ENCODE measurements around the gene TNN. TPM values are rescaled to one million over a fixed set of nuclear protein-coding genes. Genes with fewer than 3 reads are reported as not detected.

The TNN gene
- total RNA-seq, 2 donors from 2014 or later = under 0.01 TPM; not detected in 1

DNA sequence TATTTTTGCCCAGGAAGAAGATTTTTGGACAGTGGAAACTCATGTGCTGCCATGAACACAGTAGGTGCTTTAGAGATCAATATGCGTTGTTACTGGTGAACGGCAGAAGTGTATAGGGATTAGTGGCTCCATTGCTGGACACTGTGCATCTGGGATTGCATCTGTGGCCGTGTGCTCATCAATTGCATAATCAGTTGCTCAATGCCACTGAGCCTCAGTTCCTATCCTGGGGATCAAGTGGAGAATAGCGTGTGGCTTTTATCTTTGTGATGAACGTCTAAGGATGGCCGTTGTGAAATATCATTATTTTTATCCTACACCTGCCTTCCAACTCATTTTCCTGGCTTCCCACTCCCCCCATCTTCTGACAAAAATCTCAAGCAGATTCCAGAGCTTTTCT, 5.4 kb downstream of the TNN start:
- no peak for TF ChIP-seq POLR2A (IDR thresholded peaks at IDR 0.05)
- TF ChIP-seq, protein P1, sequence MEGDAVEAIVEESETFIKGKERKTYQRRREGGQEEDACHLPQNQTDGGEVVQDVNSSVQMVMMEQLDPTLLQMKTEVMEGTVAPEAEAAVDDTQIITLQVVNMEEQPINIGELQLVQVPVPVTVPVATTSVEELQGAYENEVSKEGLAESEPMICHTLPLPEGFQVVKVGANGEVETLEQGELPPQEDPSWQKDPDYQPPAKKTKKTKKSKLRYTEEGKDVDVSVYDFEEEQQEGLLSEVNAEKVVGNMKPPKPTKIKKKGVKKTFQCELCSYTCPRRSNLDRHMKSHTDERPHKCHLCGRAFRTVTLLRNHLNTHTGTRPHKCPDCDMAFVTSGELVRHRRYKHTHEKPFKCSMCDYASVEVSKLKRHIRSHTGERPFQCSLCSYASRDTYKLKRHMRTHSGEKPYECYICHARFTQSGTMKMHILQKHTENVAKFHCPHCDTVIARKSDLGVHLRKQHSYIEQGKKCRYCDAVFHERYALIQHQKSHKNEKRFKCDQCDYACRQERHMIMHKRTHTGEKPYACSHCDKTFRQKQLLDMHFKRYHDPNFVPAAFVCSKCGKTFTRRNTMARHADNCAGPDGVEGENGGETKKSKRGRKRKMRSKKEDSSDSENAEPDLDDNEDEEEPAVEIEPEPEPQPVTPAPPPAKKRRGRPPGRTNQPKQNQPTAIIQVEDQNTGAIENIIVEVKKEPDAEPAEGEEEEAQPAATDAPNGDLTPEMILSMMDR (IDR thresholded peaks at IDR 0.05) = no peak
- Histone ChIP-seq H3K27me3 (peaks cover 0 to 4% of the 10 kb centered on the region in 2 donors), H3K27ac (no peak overlapping the region), H3K36me3 (replicated peaks in 1 of 2; ENCODE audit: insufficient read depth in 1 of 2, low read depth in 2 of 2) (no peaks in the 10 kb centered on the region), H3K9me3 (no peaks in the 10 kb centered on the region), H3K4me1 (no peaks in the 10 kb centered on the region), H3K4me3 (no peak overlapping the region)
- DNase-seq = peak in 1 of 4 donors; percentile 17
- WGBS, 2 donors = 35 to 60% methylated on average over 6 of the region's 6 CpGs
- intact Hi-C loops (cut with DNase I) = no loop called here
- ATAC-seq = peak; percentile 38

DNA sequence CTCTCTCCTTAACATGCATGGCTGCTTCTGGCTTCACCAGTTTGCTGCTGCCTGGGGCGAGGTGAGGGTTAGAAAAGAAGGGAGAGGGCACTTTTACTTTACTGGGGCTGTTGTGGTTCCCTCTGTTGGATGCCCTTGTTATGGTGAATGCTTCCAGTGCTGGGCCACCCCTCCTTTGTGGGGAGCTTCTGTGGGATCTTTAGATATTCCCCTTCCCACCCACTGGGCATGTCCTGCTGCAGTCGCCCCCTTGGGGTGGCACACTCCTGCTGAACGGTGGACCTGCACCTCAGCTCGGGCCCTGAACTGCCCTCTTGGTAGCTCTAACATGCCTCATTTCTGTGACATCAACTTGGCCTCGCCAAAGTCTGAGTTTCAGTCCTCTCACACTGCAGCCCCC, 6.0 kb downstream of the TNN start:
- Histone ChIP-seq H3K4me1 (no peaks in the 10 kb centered on the region), H3K4me3 (no peak overlapping the region), H3K9me3 (no peaks in the 10 kb centered on the region), H3K27ac (no peak overlapping the region), H3K27me3 (peaks cover 0 to 4% of the 10 kb centered on the region in 2 donors), H3K36me3 (replicated peaks in 1 of 2; ENCODE audit: insufficient read depth in 1 of 2, low read depth in 2 of 2) (no peaks in the 10 kb centered on the region)
- ATAC-seq (no peak), DNase-seq (no peak)
- intact Hi-C loops (cut with DNase I) = no loop called here
- WGBS, 2 donors = 28 to 40% methylated on average over 5 of the region's 5 CpGs
- no peak for TF ChIP-seq POLR2A (IDR thresholded peaks at IDR 0.05)
- TF ChIP-seq, protein P1 (IDR thresholded peaks at IDR 0.05) = no peak

DNA sequence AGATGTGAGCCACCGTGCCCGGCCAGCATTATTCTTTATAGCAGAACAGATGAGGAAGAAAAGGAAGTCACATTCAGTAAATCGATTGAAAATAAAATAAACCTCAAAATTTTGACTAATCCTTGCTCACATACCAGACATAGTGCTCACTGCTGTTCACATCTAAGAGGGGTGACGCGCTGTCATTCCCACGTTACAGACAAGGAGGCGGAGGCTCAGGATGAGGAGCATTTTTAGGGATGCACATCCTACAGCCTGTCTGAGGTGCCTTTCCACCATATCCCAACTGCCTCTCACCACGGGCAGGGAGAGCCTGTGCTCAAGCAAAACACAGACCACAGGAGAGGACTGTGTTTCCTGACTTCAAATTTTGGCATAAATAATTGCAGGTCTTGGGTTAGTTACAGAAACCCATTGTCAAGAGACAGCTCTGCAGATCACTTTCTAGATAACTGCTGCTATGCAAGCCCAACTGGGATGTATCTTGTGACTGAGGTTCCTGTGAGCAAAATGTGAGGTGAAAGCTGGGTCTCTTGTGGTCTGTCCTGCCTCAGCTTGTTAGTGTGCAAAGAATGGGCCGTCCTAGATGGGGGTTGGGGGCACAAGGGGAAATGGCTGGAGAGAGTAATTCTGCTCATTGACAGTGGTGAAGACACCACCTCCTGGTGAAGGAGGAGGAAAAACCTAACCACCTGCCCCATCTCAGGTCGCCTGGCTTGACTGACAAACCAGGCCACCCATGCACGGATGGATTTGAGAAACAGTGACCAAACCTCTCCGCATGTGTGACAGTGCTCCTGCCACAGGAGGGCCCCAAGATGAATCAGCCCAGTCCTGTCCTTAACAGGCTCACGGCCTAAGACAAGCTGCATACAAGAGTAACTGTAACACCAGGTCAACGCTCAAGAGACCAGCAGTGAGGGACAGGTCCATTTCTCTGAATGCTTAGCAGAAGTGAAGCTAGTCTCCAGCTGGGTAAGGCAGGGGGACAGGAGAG, 8.2 kb downstream of the TNN start:
- Histone ChIP-seq H3K4me1 (no peaks in the 10 kb centered on the region), H3K9me3 (no peaks in the 10 kb centered on the region), H3K4me3 (no peak overlapping the region), H3K36me3 (replicated peaks in 1 of 2; ENCODE audit: insufficient read depth in 1 of 2, low read depth in 2 of 2) (no peaks in the 10 kb centered on the region), H3K27me3 (peaks cover 0 to 4% of the 10 kb centered on the region in 2 donors), H3K27ac (no peak overlapping the region)
- DNase-seq (no peak), ATAC-seq (no peak)
- WGBS, 2 donors = 64 to 71% methylated on average over 14 of the region's 14 CpGs
- intact Hi-C loops (cut with DNase I) = no loop called here
- TF ChIP-seq, protein P1 (IDR thresholded peaks at IDR 0.05) = no peak
- no peak for TF ChIP-seq POLR2A (IDR thresholded peaks at IDR 0.05)

DNA sequence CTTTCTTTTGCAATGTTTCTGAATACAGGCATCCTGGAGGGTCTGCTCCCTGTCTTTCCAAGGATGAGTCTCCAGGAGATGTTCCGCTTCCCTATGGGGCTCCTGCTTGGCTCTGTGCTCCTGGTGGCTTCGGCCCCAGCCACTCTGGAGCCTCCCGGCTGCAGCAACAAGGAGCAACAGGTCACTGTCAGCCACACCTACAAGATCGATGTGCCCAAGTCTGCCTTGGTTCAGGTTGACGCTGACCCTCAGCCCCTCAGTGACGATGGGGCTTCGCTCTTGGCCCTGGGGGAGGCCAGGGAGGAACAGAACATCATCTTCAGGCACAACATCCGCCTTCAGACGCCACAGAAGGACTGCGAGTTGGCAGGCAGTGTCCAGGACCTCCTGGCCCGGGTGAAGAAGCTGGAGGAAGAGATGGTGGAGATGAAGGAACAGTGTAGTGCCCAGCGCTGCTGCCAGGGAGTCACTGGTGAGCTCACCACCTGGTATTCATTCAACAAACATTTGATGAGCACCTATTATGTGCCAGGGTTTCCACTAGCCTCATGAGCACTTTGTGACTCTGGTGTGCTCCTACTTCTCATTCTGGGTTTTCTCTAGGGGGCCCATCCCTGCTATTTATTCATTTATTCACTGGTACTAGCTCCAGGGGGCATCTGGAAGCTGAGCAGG, 9.9 kb downstream of the TNN start:
- Histone ChIP-seq H3K4me1 (no peaks in the 10 kb centered on the region), H3K4me3 (no peak overlapping the region), H3K9me3 (no peaks in the 10 kb centered on the region), H3K27me3 (peaks cover 0 to 4% of the 10 kb centered on the region in 2 donors), H3K27ac (no peak overlapping the region), H3K36me3 (replicated peaks in 1 of 2; ENCODE audit: insufficient read depth in 1 of 2, low read depth in 2 of 2) (no peaks in the 10 kb centered on the region)
- intact Hi-C loops (cut with DNase I) = no loop called here
- DNase-seq = no peak
- ATAC-seq = no peak
- WGBS, 2 donors = 74 to 88% methylated on average over 7 to 12 of the region's 12 CpGs
- TF ChIP-seq POLR2A (IDR thresholded peaks at IDR 0.05) = no peak
- TF ChIP-seq, protein P1 (IDR thresholded peaks at IDR 0.05) = no peak
